Ovary (tissue), 3 donors: ENCODE results near the gene BACH2.

Experiments used
- CTCF ChIP-seq, 3 donors: fragments of 450-650 bp in 2 of 3; fragments of 200-600 bp in 1 of 3; IDR thresholded peaks; one replicate each; pipeline versions ENCODE4 v1.5.1 to v1.8.0; 2016 to 2022; ENCODE audit warnings: antibody characterized with exemption in 3 of 3, mild to moderate bottlenecking in 1 of 3
- POLR2A ChIP-seq: fragments of 450-650 bp; IDR thresholded peaks from one replicate; pipeline ENCODE4 v1.6.1; 2017; ENCODE audit warnings: antibody characterized with exemption, mild to moderate bottlenecking, moderate library complexity
- donor health status: DM: no; HTN: no; CAD: no.

DNA sequence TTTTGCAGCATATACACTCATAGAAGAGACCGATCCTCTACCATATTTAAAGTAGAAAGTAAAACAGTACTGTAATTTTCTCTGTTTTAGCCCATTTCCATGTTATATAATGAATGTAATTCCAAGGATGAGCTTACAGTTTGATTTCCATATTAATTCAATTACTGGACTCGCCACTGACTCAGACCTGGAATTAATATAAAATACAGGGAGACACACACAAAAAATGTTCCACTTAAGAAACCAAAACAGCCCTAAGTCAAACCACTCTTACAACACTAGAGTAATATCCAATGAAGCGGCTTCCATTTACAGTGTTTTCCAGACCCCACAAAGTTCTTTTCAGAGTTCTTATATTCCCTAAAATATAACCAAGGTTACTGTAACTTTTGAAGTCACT, 110.6 kb downstream of the BACH2 start:
- no peak for TF ChIP-seq POLR2A
- no peak for TF ChIP-seq CTCF (IDR thresholded peaks at IDR 0.05)
